Stimulated activated naive CD4-positive, alpha-beta T cell treated with Interleukin-2 at 50 U/mL for 16 hours (primary cell): ENCODE measurements around the gene DLK2.
"Not testable (repeated sequence)": the region's sequence is repeated elsewhere in the genome, so short reads cannot be mapped to it uniquely, and the experiment has no call there.

Experiments used
- DNase-seq: peaks from one replicate; lab custom pipeline; 2025; lab: John Stamatoyannopoulos, UW

Gene DLK2, protein sequence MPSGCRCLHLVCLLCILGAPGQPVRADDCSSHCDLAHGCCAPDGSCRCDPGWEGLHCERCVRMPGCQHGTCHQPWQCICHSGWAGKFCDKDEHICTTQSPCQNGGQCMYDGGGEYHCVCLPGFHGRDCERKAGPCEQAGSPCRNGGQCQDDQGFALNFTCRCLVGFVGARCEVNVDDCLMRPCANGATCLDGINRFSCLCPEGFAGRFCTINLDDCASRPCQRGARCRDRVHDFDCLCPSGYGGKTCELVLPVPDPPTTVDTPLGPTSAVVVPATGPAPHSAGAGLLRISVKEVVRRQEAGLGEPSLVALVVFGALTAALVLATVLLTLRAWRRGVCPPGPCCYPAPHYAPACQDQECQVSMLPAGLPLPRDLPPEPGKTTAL

DNA sequence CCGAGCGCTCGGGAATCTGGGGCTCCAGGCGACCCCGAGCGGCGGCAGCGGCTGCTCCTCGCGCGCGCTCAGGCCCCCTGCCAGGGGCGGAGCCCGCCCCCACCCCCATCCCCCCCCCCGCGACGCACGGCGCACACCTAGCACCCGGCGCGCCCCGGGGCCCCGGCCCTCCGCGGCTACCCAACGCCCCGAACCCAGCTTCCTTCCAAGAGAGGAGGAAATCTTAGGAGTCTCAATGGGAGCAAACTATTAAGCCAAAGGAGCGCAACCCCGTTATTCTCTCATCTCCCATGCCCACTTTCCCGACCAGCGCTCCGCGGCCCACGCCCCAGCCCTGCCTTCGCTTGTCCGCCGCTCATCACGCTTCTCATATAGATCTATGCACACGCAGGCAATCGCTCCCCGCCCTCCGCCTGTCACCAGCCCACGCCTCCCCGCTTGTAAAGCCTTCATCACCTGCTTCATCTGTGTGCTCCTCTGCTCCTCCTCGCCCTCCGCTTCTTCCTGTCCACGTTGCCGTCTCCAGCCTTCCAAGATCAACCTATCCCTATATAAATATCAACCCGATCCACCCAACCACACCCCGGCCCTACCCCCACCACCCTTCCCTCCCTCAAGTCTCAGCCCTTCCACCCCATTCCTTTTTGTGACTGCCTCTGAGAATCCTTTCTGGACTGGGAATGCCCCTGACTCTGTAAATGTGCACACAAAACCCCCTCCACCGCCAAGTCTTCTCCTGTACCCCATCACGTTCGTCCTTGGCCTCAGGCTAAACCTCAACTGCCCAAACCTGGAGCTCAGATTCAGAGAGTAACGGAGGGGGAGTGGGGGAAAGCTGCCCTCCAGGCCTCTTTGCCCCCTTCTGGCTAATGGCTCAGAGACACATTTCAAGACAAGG is at the start of gene DLK2:
DLK2 (minus strand) TSS at position 18 of the 898 bp plus-strand sequence. CDS start 723 bp downstream, outside the sequence.
- DNase-seq = peak; percentile 58

DNA sequence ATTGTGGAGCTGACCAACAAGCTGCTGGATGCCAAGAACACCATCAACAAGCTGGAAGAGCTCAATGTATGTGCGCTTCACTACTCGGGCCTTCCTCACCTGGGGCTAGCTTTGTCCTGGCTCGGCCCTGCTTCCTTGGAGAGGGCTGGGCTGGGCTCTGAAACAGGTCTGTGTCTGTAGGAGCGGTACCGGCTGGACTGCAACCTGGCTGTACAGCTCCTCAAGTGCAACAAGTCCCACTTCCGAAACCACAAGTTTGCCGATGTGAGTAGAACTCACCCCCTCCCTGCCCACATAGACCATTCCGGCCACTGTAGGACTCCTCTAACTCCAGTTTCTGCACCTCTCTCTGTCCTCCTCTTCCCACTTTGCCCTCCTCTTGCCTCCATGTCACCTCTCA is 48.1 kb upstream of the DLK2 start:
- no peak for DNase-seq

DNA sequence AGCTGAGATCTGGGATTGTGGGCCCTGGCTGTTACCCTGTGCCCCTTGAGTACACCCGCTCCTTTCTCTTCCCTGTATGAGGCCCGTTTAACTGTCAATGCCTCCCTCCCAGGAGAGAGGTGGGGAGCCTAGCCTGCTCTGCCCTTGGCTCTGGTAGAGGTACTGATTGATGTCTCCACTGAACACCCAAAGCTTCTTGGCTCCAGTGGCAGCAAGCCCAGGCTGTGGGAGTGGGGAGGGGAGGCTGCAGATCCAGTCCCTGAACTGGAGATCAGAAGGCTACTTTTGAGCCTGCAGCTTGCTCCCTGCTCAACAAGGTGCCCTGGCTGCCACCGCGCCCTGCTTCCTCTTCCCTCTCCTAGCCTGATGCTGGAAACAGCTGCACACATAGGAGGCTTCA is 47.3 kb upstream of the DLK2 start:
- DNase-seq = no peak

DNA sequence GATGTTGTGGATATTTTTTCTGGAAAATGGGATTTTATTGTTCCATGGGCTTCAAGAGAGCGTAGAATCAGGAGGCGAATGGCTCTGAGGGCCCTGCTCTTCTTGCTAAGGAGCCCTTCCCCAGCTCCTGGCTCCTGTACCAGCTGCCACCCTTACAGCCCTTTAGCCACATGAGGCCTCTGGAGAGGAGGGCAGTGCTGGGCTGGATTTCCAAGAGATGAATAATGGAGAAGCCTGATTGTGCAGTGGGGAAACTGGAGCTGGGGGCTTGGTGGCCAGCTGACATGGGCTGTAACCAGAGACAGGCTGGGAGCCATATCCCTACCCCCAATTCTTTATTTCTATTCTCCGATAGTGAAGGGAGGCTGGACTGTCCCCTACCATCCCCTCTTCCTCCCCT is 45.6 kb upstream of the DLK2 start:
- DNase-seq = no peak

DNA sequence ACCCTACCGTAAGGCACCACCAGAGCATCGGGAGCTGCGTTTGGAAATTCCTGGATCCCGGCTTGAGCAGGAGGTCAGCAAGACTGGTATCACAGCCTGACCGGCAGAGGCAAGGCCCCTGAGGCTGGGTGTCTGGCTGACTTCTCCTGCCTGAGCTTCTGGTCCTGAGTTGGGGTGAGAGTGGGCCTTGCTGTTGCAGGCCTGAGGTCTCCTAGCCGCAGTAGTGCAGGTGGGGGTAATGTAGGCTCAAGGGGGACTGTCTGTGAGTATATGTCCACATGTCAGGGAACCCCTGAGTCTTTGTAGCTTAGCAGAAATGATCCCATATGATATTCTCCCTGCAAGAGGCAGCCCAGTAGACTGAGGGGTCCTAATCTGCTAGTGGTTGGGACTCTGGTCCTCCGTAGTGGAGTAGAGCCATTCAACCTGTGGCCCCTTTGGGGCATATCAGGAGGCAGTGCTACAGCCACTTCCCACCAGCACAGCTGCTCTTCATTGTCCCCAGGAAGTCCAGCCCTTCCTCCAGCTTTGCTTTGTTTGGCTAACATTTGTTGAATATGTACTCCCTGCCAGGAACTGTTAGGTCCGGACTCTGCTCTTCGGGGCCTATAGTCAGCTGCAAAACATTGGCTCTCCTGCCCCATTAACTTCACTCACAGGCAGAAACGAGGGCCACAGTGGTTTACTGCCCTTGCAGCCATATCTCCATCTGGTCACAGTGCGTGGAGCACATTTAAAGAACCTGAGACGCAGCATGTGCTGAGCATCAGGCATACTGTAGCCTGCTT is 43.9 kb upstream of the DLK2 start:
- no peak for DNase-seq

DNA sequence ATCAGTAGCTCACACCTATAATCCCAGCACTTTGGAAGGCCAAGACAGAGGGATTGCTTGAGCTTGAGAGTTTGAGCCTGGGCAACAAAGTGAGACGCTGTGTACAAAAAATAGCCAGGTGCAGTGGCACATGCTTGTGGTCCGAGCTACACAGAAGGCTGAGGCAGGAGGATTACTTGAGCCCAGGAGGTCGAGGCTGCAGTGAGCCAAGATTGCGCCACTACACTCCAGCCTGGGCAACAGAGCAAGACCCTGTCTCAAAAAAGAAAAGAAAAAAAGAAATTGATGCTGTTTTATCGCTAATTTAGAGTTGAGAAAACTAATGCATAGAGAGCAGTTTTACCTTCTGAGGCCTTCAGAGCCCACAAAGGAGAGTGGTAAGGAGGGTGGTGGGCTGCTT is 42.9 kb upstream of the DLK2 start:
- not testable (repeated sequence) for DNase-seq

DNA sequence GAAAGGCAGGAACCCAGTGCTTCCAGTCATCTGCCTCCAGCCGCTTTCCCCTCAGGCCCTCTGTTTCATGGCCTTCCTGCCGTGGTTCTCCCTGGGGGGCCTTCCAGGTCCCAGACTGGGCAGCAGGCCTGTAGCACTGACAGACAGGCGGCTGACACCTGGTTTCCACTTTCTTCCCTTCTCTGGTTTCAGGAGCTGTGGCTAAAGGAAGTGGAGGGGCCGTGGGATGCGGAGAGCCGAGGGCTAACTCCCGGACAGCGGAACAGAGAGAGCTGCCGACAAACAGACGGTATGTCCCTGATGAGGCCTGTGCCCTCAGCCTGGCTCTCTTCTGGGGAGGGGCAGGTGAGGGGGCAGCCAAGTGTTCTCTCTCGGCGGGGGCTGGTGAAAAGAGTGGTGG is 42.3 kb upstream of the DLK2 start:
- no peak for DNase-seq

DNA sequence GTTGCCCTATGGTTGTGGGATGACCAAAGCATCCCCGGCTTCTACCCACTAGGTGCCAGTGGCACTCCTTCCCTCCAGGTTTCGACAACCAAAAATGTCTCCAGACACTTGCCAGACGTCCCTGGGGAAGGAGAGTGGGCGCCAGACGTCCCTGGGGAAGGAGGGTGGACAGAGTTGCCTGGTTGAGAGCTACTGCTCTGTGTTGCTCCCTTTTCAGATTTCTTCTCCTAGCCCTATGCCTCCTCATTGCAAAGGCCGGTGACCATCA is 41.7 kb upstream of the DLK2 start:
- no peak for DNase-seq

DNA sequence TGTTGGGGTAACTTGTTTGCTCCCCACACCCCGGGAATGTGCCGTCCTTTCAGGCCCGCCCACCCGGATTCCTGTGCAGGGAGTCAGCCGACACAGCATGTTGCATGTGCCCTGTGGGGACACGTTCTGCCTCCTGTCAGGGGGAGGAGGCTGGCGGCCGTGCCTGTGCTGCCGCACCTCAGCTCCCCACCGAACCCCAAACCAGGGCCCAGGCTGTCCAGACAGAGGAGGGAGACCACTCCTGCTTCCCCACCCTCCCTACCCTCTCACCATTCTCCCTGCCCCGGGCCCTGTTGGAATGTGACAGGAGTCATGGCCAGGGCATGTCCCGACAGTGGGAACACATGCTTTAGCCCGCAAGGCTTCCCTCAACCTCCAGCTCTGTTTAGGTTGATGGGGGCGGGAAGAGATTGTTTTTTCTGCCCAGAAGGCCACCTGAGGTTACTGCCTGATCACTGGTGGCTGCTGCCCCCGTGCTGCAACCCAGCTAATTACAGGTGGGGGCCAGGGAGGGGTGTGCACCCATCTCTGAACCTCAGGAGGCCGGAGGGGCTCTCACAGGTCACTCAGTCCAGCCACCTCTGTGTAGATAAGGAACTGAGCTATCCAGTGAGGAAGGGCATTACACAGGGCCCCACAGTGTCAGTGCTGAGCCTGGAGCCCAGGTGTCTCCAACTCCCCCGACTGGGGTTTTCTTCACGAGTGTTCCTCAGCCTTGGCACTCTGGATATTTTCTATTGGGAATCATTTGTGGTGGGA is 41.2 kb upstream of the DLK2 start:
- no peak for DNase-seq

DNA sequence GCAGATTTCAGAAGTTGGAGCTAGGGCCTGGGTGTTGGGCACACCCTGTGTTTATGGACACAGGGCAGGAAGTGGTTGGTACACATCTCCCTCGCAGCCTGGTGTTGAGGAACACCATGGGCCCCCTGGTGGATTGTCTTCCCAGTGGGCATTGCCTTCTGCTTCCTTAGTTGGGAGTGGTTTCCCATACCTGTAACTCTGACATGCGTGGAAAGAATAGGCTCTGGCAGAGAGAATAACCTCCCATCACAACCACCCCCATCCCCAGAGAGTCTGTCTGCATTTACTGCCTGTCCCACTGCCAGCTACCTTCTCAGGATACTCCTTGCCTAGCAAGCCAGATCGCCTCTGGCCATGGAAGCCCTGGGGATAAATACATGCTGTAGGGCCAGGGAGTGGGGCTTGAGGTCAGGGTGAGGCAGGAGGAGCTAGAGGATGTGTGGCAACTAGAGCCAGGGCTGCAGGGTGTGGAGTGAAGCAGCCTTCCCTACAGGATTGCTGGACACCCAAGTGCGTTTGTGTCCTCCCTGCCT is 40.1 kb upstream of the DLK2 start:
- no peak for DNase-seq

DNA sequence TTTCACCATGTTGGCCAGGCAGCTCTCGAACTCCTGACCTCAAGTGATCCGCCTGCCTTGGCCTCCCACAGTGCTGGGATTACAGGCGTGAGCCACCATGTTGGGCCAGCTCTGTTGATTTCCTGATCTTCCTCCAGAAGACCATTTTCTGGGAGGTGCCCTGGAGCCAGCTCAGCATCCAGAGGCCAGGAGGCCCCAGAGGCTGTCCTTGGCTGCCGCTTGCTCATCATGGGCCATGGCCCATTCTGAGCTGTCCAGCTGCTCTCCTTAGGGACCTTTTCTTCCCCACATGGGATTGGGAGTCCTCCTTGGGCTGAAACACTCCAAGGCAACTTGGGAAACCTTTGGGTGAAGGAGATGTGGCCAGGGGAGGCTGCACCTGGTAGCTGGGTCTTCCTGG is 39.4 kb upstream of the DLK2 start:
- no peak for DNase-seq

DNA sequence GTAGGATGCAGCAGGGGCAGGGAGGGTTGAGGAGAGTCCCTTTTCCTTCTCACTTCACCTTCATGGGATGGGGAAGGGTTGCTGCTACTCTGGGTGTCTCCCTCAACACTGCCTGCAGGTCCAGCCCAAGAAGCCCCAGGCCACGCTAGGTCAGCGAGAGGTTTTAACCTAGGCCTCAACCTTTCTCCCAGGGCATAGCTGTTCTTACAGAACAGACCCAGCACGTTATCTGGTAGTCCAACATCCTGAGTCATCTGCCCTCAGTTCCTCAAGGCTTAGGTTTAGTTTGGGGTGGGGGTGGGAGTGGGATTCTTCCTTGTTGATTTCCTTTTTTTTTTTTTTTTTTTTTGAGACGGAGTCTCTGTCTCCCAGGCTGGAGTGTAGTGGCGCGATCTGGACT is 39.0 kb upstream of the DLK2 start:
- no peak for DNase-seq

DNA sequence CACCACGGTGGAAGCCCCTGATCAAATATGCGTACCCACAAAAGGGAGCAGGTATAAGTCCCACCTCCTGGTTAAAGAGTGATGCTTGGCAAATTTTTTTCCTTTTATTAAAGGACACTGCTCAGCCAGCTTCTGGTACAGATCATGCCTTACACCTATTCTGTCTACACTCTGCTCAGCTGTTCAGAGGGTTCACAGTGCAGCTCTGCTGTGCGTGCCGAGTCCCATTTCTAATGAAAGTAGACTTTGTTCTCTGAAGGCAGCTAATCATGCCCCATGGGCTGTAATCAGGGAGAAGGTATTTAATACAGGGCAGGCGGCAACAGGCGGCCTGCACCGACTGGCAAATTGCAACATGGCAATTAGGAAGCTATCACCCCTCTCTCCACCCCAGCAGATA is 38.5 kb upstream of the DLK2 start:
- no peak for DNase-seq

DNA sequence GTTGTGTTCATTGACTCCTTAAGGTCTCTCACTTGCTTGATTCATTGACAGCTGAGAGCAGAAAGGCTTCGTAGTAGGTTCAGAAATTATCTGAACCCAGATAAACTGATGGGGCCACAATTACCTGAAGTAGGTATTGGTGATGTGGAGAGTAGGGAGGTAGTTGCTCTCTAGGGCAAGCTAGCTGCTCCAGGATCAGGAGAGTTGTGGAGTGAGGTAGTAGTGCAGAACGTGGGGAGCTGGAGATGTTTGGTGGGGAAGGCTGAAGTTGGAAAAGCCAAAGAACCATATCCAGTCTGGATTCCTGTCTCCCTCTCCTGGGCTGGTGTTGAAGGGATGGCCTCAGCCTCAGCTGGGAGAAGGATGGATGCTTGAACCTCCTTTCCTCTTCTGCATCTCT is 37.9 kb upstream of the DLK2 start:
- no peak for DNase-seq

DNA sequence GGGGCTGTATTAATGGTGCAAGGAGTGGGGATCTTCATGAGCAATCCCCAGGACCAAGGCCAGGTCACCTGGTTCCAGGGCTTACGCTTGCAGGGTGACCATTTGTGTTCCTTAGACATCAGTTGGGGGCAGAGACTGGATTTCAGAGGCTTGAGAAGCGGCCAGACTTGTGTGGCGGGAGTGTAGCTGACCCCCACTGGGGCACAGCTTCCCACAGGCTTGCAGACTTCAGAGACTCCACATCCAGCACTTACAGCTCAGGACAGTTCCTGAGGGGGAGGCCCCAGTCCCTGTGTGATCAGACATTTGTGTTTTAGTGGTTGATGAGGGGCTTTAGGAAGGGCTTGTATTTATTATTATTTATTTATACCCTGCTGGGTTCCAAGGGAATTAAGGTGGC is 37.3 kb upstream of the DLK2 start:
- DNase-seq = no peak

DNA sequence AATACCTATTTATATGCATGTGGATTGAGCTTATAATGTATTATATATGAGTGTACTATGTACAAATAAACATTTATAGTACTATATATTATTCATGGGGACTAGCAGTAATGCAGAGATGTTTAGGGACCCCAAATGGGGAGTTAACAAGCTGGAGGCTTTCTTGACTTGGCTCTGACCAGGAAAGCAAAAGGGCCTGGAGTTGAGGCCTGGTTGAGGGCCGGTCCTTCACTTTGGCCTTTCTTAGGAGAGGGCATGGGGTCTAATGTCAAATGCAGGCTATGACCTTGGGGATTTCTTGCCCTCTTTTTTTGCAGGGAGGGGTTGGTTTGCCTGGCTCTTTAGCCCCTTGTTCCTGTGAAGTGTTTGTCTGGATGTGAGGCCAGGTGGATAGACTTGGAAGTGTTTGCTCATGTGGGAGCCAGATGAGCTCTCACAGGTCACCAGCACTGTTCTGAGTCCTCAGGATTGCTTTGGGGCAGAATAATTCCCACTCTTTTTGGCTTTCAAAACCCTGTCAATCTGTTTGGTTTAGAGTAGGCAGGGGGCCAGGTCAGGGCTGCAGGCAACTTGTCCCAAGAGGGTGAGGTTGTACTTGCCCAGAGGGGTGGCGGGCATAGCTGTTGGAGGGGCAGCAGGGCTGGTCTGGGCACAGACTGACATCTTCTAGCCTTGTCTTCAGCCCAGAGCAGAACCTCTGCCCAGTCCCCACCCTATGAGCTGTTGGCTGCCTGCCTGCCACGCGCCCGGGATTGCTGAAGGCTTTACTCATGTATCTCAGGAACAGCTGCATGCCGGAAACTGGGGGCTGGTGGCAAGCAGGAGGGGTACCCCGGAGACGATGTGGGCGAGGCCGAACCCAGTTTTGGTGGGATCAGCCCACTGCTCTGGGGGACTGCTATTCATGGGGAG is 36.7 kb upstream of the DLK2 start:
- DNase-seq = no peak

DNA sequence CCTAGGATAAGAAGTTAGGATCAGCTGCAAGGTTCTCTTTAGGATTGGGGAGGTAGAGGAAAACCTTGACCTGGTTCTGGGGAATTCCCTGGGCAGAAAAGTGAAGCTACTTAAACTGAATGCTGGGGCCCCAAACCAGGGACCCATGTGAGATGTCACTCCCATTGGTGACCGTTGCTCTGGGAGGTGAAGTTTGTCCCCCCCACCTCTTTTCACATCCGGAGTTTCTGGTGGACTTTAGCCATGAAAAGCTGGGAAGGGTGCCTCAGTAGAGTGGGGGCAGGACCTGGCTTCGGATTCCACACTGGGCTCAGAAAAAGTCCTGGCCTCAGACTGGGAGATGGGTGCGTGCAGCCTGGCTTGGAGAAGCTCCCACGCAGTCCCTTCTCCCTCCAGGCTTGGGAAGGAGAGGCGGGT is 35.2 kb upstream of the DLK2 start:
- DNase-seq = no peak

DNA sequence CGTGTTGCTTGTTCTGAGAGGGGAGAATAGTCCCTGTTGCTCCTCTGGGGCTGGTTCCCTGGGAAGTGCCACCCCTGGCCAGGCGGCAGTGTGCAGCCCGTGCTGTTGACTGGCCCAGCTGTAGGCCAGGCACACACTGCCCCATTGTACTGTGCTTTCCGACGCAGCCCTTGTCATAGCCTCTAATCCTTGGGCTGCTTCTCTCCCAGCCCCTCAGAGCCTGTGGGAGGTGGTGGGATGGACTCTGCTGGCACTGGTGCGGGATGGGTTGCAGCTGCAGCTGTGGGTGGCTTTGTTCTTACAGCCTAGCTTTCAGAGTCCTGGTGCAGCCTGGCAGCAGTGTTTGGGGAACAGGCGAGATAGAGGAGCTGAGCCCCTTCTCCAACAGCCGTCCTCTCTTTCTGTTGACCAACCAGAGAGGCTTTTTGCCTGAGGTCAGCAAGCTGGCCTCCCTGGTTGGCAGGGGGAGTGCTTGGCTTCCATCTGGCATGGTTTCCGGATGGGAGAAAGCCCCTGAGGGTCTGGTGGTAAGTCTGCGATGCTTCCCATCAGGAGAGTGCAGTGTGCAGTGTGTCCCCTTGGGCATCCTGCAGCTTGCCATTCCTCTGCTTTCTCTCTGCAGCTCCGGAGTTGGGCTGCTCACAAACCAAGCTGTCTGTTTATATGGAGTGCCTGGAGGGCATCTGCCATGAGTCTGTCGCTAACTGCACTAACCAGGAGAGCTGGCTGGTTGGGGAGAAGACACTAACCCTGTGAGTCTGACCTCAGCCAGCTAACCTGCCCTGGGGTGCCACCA is 34.1 kb upstream of the DLK2 start:
- no peak for DNase-seq

DNA sequence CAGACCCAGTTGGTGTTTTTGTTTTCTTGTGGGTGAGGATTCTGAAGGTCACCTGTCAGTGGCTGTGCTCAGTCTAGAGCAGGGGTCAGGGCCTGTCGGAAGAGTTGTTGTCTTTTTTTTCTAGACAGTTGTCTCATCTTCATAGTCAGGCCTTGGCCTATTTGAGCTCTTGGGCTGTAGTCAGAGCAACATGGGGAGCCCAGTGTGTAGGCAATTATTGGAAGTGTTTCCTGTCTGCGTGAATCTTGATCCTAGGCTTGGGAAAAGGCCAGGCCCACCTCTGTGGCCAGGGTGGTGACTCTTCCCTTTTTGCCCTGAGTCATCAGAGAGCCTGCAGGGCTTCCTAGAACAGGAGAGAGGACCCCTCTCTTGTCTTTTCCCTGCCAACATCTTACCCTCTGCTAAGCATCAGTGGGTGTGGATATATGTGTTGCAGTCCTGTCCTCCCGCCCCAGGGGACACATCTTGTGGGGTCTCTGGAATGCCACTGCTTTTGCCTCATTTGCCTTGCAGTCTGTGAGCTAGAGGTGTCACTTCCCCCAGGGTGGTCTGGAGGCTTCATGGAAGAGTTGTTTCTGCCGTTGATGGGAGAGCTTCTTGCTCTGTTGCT is 33.4 kb upstream of the DLK2 start:
- no peak for DNase-seq
